Endodermal cell (in vitro differentiated cells): ENCODE results near the gene RRM2. TPM values are rescaled to one million over a fixed set of nuclear protein-coding genes. Genes with fewer than 3 reads are reported as not detected.

Experiments used
- DNase-seq: peaks from one replicate; pipeline ENCODE4 v3.0.0-alpha.2; 2017
- H3K27ac ChIP-seq: 2 replicates; pipeline ENCODE4 v1.5.1; 2013; ENCODE audit warnings: mild to moderate bottlenecking, low read depth, low read length, moderate library complexity
- H3K27me3 ChIP-seq: 2 replicates; pipeline ENCODE4 v1.6.1; 2013; ENCODE audit warnings: mild to moderate bottlenecking, low read length, moderate library complexity; ENCODE audit not compliant: insufficient read depth, control insufficient read depth, poor library complexity, severe bottlenecking
- H3K36me3 ChIP-seq: 2 replicates; pipeline ENCODE4 v1.7.0; 2013; ENCODE audit warnings: mild to moderate bottlenecking, low read length, moderate library complexity; ENCODE audit not compliant: control insufficient read depth, insufficient read depth
- H3K4me1 ChIP-seq: one replicate; pipeline ENCODE4 v1.7.0; 2013; ENCODE audit warnings: low read length; ENCODE audit not compliant: control insufficient read depth, insufficient read depth
- H3K4me3 ChIP-seq: 2 replicates; pipeline ENCODE4 v1.5.1; 2013; ENCODE audit warnings: mild to moderate bottlenecking, low read length, moderate library complexity
- H3K9ac ChIP-seq: 2 replicates; pipeline ENCODE4 v1.6.1; 2013; ENCODE audit warnings: mild to moderate bottlenecking, low read length, moderate library complexity; ENCODE audit not compliant: poor library complexity, severe bottlenecking; ENCODE audit errors: extremely low read depth
- H3K9me3 ChIP-seq: 2 replicates; pipeline ENCODE4 v1.6.1; 2013; ENCODE audit warnings: mild to moderate bottlenecking, low read length, moderate library complexity; ENCODE audit not compliant: control insufficient read depth
- H3K27ac Mint-ChIP-seq: 2 replicates; pipeline ENCODE4 v1.8.0; 2020; ENCODE audit warnings: mixed read lengths
- H3K27me3 Mint-ChIP-seq: 2 replicates; pipeline ENCODE4 v1.8.0; 2021; ENCODE audit warnings: mild to moderate bottlenecking, mixed read lengths; ENCODE audit not compliant: insufficient read depth
- H3K36me3 Mint-ChIP-seq: 2 replicates; pipeline ENCODE4 v1.8.0; 2020; ENCODE audit warnings: low read depth, mixed read lengths
- H3K4me1 Mint-ChIP-seq: 2 replicates; pipeline ENCODE4 v1.8.0; 2020; ENCODE audit warnings: mixed read lengths
- H3K4me3 Mint-ChIP-seq: 2 replicates; pipeline ENCODE4 v1.8.0; 2020; ENCODE audit warnings: mild to moderate bottlenecking, moderate library complexity, mixed read lengths
- H3K9me3 Mint-ChIP-seq: 2 replicates; pipeline ENCODE4 v1.8.0; 2020; ENCODE audit warnings: mild to moderate bottlenecking, mixed read lengths
- WGBS, 2 experiments: methylation state at CpG; one replicate each; pipeline versions ENCODE4 v1.1.5 to v1.1.7; 2013; ENCODE audit warnings: missing lambda C conversion rate in 2 of 2, mixed read lengths in 1 of 2; ENCODE audit not compliant: insufficient coverage in 1 of 2, insufficient read length in 1 of 2; 5-methylcytosine and 5-hydroxymethylcytosine counted together
- total RNA-seq, 2 donors: library from RNA; stranded (reverse); fragmentation: NEBNext Ultra II Directional in 1 of 2; extraction: Animal tissue kit (Norgen Biotek cat#: 25700) in 1 of 2; gene quantifications; 2 replicates in 1 of 2; 3 replicates in 1 of 2; pipeline ENCODE4 v1.2.1, GENCODE V29; 2021
- TF ChIP-seq, protein P1 (sequence below): fragments of 200-600 bp; sonication (generic); conservative IDR thresholded peaks from 2 replicates; pipeline ENCODE4 v1.5.0; 2021; ENCODE audit warnings: antibody characterized with exemption, mild to moderate bottlenecking

Gene RRM2
- total RNA-seq, 2 donors from 2014 or later: 142 to 157 TPM

DNA sequence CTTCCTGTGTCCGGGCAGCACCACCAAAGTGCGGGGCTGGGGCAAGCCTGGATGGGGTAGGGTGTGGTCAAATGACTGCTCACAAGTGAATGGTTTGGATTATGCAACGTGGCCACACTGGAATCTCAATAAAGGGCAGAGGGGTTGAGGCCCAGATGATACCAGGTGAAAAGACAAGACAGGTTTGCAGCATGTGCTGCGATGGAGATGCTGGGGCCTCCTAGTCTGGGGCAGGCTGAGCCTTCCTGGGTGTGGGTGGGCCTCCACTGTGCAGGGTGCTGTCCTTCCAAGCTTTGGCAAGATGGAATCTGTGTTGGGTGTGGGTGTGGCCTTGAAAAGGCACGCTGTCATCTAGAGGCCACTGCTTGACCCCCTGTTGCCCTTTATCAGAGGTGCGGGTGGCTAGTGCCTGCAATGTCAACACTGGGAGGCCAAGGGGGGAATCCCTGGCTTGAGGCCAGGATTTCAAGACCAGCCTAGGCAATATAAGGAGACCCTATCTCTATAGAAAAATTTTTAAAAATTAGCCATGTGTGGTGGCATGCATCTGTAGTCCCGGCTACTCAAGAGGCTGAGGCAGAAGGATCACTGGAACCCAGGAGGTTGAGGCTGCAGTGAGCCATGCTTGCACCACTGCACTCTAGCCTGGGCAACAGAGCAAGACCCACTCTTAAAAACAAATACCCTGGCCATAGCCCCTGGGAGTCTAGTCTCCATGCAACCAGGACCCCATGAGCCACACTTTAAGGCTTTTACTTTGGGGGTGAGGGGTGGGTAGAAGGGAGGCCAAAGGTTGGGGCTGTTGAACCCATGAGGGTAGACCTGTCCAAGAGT lies 13.8 kb downstream of the RRM2 start:
- Mint-ChIP-seq H3K4me1 (peaks cover 25% of the 10 kb centered on the region), H3K27ac (no peak overlapping the region), H3K27me3 (no peaks in the 10 kb centered on the region), H3K9me3 (no peaks in the 10 kb centered on the region), H3K4me3 (no peak overlapping the region), H3K36me3 (peaks cover 10% of the 10 kb centered on the region)
- Histone ChIP-seq H3K9me3 (no peaks in the 10 kb centered on the region), H3K27me3 (no peaks in the 10 kb centered on the region), H3K9ac (no peak overlapping the region), H3K4me3 (no peak overlapping the region), H3K4me1 (no peaks in the 10 kb centered on the region), H3K36me3 (peaks cover 19% of the 10 kb centered on the region), H3K27ac (no peak overlapping the region)
- TF ChIP-seq, protein P1, sequence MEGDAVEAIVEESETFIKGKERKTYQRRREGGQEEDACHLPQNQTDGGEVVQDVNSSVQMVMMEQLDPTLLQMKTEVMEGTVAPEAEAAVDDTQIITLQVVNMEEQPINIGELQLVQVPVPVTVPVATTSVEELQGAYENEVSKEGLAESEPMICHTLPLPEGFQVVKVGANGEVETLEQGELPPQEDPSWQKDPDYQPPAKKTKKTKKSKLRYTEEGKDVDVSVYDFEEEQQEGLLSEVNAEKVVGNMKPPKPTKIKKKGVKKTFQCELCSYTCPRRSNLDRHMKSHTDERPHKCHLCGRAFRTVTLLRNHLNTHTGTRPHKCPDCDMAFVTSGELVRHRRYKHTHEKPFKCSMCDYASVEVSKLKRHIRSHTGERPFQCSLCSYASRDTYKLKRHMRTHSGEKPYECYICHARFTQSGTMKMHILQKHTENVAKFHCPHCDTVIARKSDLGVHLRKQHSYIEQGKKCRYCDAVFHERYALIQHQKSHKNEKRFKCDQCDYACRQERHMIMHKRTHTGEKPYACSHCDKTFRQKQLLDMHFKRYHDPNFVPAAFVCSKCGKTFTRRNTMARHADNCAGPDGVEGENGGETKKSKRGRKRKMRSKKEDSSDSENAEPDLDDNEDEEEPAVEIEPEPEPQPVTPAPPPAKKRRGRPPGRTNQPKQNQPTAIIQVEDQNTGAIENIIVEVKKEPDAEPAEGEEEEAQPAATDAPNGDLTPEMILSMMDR: no peak
- DNase-seq: no peak
- WGBS, 2 experiments: 83 to 91% methylated on average over 7 of the region's 7 CpGs

DNA sequence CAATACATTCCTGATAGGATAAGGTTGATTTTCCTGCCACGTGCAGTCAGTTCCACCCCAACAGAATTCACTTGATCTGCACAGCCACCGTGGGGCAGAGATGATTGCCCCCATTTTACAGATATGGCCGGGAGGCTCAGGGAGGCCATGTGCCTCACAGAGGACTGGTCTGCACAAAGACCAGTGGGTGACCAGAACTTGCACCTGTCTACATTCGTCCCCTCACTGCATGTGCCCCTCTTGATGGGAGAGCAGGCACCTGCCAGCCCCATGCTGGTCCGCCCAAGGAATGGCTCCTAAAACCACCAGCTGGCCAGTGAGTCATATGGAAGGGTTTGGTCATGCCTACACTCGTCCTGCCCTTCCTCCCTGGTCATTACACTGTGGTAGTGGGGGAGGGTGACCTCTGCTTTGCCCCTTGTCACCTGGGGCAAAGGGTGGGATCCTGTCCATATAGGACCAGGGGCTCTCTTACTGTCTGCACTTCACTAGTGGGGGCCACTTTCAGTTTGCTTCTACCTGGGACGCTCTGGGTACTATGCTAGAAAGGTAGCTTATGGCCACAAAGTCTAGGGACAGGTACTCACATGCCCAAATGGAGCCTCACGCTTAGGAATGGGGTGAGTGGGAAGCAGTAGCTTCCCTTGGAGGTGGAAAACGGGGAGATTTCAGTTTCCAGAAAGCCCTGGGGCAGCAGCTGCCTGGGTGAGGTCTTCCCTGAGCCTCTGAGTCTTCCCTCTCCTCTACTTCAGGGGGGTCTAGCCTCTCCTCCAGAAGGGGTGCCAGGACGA lies 14.7 kb downstream of the RRM2 start:
- H3K27me3 Mint-ChIP-seq: no peaks in the 10 kb centered on the region
- H3K36me3 Mint-ChIP-seq: peaks cover 5% of the 10 kb centered on the region
- H3K4me3 Mint-ChIP-seq: no peak overlapping the region
- 88 to 94% methylated on average over 6 to 10 of the region's 10 CpGs for WGBS, 2 experiments
- H3K27ac Mint-ChIP-seq: no peak overlapping the region
- H3K27me3 ChIP-seq: no peaks in the 10 kb centered on the region
- H3K9me3 Mint-ChIP-seq: no peaks in the 10 kb centered on the region
- H3K36me3 ChIP-seq: peaks cover 12% of the 10 kb centered on the region
- no peaks in the 10 kb centered on the region for H3K4me1 ChIP-seq
- TF ChIP-seq, protein P1: no peak
- peak; percentile 49 for DNase-seq
- H3K9ac ChIP-seq: no peak overlapping the region
- H3K4me1 Mint-ChIP-seq: peaks cover 19% of the 10 kb centered on the region
- no peak overlapping the region for H3K4me3 ChIP-seq
- peak overlapping the region; percentile 4 for H3K27ac ChIP-seq
- H3K9me3 ChIP-seq: no peaks in the 10 kb centered on the region

DNA sequence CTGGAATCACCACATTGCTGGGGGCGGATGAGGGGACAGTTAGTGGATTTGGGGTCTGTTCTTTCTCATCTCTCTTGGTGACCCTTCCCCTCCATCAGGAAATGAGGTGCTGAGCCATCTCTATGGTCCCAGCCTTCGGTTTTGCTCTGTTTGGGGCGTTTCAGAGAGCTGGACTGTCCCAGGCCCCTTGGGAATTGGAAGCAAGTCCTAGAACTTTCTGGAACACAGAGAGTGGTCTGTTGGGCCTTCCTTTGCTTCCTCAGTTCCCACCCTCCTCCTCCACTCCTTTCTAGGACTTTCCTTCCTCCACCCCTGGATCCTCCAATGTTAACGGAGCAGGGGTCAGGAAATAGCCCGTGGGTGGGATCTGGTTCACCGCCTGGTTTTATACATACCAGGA lies 17.0 kb downstream of the RRM2 start:
- Histone ChIP-seq H3K9ac (no peak overlapping the region), H3K9me3 (no peaks in the 10 kb centered on the region), H3K4me3 (no peak overlapping the region), H3K36me3 (peaks cover 4% of the 10 kb centered on the region), H3K4me1 (no peaks in the 10 kb centered on the region), H3K27me3 (no peaks in the 10 kb centered on the region), H3K27ac (no peak overlapping the region)
- Mint-ChIP-seq H3K4me3 (no peak overlapping the region), H3K36me3 (peaks cover 13% of the 10 kb centered on the region), H3K4me1 (peaks cover 16% of the 10 kb centered on the region), H3K27me3 (no peaks in the 10 kb centered on the region), H3K9me3 (no peaks in the 10 kb centered on the region), H3K27ac (peak overlapping the region; percentile 66)
- WGBS, 2 experiments: 82 to 92% methylated on average over 2 to 6 of the region's 6 CpGs
- TF ChIP-seq, protein P1: no peak
- DNase-seq: no peak
